Adrenal gland (tissue), 5 donors: ENCODE results near the gene CCR5.

Experiments
- CTCF ChIP-seq, 6 experiments: fragments of 450-650 bp in 4 of 6; fragments of 200-600 bp in 2 of 6; sonication (generic) in 1 of 6; IDR thresholded peaks; 1 replicate in 5 of 6; 2 replicates in 1 of 6; pipeline versions ENCODE4 v1.5.1 to v1.8.0; 2016 to 2021; ENCODE audit warnings: antibody characterized with exemption in 6 of 6, mild to moderate bottlenecking in 2 of 6, moderate library complexity in 1 of 6
- POLR2A ChIP-seq, 2 donors: fragments of 450-650 bp; IDR thresholded peaks; one replicate each; pipeline ENCODE4 v1.6.1; 2017; ENCODE audit warnings: antibody characterized with exemption in 2 of 2, mild to moderate bottlenecking in 2 of 2, moderate library complexity in 1 of 2
- donor health status: DM: no; HTN: no; CAD: no.

DNA sequence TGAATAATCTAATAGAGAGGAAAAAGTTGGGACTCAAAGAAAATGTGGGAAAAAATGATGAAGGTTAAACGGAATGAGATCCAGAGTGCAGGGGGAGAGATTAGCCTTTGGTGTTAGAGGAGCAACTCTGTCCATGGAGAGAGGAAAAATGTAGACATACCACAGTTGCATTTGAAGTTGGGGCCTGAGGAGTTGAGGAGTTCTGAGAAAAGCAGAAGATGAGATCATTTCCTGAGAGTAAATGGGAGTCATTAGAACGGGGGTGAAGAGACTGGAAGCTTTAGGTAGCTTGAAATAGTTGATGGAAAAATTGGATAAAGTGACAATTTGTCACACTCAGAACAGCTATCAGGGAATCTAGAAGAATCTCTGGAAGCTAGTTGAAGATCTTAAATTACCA, 28.8 kb downstream of the CCR5 start:
- TF ChIP-seq CTCF (IDR thresholded peaks at IDR 0.05), result no peak
- TF ChIP-seq POLR2A (IDR thresholded peaks at IDR 0.05), result no peak
